Measurements from ENCODE around the gene YWHAG.
A peak's percentile ranks its signal among the peaks of the same experiment; 100 is the strongest.

DNA sequence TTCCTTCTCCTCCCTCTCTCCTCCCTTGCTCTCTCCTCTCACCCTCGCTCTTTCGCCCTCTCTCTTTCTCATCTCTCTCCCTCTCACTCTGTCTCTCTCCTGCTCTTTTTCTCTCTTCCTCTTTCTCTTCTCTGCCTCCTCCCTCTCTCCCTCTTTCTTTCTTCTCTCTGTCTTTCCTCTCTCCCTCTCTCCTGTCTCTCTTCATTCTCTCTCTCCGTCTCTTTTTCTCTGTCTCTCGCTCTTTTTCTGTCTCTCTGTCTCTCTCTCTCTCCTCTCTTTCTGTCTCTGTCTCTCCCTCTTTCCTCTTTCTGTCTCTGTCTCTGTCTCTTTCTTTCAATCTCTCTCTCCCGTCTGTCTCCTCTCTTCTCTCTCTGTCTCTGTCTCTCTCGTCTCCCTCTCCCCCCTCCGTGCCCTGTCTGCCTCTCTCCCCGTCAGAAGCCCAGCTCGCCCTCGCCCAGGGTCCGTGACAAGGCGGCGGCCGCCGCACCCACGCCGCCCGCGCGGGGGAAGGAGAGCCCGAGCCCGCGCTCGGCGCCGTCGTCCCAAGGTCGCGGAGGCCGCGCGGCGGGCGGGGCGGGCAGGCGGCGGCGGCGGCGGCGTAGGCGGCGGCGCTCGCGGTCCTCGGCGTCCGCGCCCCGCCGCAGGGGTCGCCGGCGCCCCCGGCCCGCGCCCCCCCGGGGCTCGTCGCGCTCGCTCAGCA lies 77.6 kb downstream of the YWHAG start:
- TF ChIP-seq CTCF (IDR thresholded peaks at IDR 0.05; ENCODE audit: insufficient read depth, low read depth, low read length) (no peak), EZH2 (IDR thresholded peaks at IDR 0.05; ENCODE audit: insufficient read depth, low read length) (peak; percentile 96)
